HepG2 (cell line): ENCODE results near the gene CTRB2. TPM values are rescaled to one million over a fixed set of nuclear protein-coding genes. Genes with fewer than 3 reads are reported as not detected.

Source experiments
- ATAD3A ChIP-seq: sonication (generic); formaldehyde crosslinking; IDR thresholded peaks from 2 replicates; pipeline ENCODE4 v1.4.0; 2020; ENCODE audit warnings: missing genetic modification reagents
- ATM ChIP-seq: fragments of 450-650 bp; IDR thresholded peaks from 2 replicates; pipeline ENCODE4 v1.7.1; 2017; ENCODE audit warnings: mild to moderate bottlenecking, borderline replicate concordance
- EP300 ChIP-seq, 3 experiments: sonication (generic) in 1 of 3; formaldehyde crosslinking in 1 of 3; IDR thresholded peaks; 2 replicates each; pipeline versions ENCODE4 v1.5.1 to v1.6.1; 2011 to 2020; ENCODE audit warnings: low read depth in 2 of 3, low read length in 2 of 3, borderline replicate concordance in 1 of 3, improper control_type of control experiment in 1 of 3, mild to moderate bottlenecking in 1 of 3, missing genetic modification reagents in 1 of 3, moderate library complexity in 1 of 3
- FOXA1 ChIP-seq, 2 experiments: fragments of 450-650 bp in 1 of 2; sonication (generic) in 1 of 2; formaldehyde crosslinking in 1 of 2; IDR thresholded peaks; 2 replicates each; pipeline versions ENCODE4 v1.4.0 to v1.6.1; 2016 to 2020; ENCODE audit warnings: missing genetic modification reagents in 1 of 2
- JUN ChIP-seq: sonication (generic); formaldehyde crosslinking; IDR thresholded peaks from 2 replicates; pipeline ENCODE4 v1.4.0; 2020; ENCODE audit warnings: mild to moderate bottlenecking, missing genetic modification reagents
- TGIF2 ChIP-seq: IDR thresholded peaks from 2 replicates; pipeline ENCODE4 v1.6.1; 2016; ENCODE audit warnings: control low read depth, missing compliant biosample characterization
- ZBTB8A ChIP-seq: sonication (generic); formaldehyde crosslinking; IDR thresholded peaks from 2 replicates; pipeline ENCODE4 v1.4.0; 2020; ENCODE audit warnings: mild to moderate bottlenecking, low read depth, missing genetic modification reagents, borderline replicate concordance
- ZNF496 ChIP-seq: sonication (generic); formaldehyde crosslinking; IDR thresholded peaks from 2 replicates; pipeline ENCODE4 v1.8.1; 2023; ENCODE audit warnings: mild to moderate bottlenecking, moderate library complexity, missing genetic modification reagents; ENCODE audit not compliant: insufficient replicate concordance
- ZNF614 ChIP-seq: IDR thresholded peaks from 2 replicates; pipeline ENCODE4 v1.6.1; 2018; ENCODE audit warnings: missing biosample characterization, missing genetic modification reagents, inconsistent platforms, borderline replicate concordance
- ZSCAN12 ChIP-seq: sonication (generic); formaldehyde crosslinking; IDR thresholded peaks from 2 replicates; pipeline ENCODE4 v1.9.0; 2021; ENCODE audit warnings: mild to moderate bottlenecking, missing genetic modification reagents
- polyA plus RNA-seq, 8 experiments: library from polyadenylated mRNA; depleted of rRNA in 3 of 8; stranded (reverse) in 7 of 8; unstranded in 1 of 8; fragments of >200 nt; fragmentation: Illumina TruSeq in 4 of 8; extraction: Trizol in 4 of 8; gene quantifications; 2 replicates each; pipeline versions ENCODE4 v1.2.1 to v1.2.3, GENCODE V29; 2011 to 2016; ENCODE audit warnings: low read depth in 4 of 8, missing spikeins in 1 of 8, mixed read lengths in 1 of 8; ENCODE audit not compliant: insufficient read depth in 1 of 8
- total RNA-seq, 5 experiments: library from RNA; depleted of rRNA; stranded (reverse); fragments of >200 nt; fragmentation: Illumina TruSeq; extraction: Trizol; gene quantifications; 2 replicates each; pipeline ENCODE4 v1.2.3, GENCODE V29; 2016; ENCODE audit warnings: low read depth in 1 of 5
- TF ChIP-seq, protein P1 (sequence below): sonication (generic); formaldehyde crosslinking; IDR thresholded peaks from 2 replicates; pipeline ENCODE4 v1.5.0; 2020; ENCODE audit warnings: mild to moderate bottlenecking, missing genetic modification reagents, borderline replicate concordance
- TF ChIP-seq, protein P2 (sequence below): sonication (generic); formaldehyde crosslinking; IDR thresholded peaks from 2 replicates; pipeline ENCODE4 v1.5.0; 2020; ENCODE audit warnings: missing genetic modification reagents, mild to moderate bottlenecking, borderline replicate concordance

The CTRB2 gene
- total and polyA plus RNA-seq, 2 of the 13 experiments (the other 11 are each of a cell fraction or from before 2014, with no cell fraction given), result 0.13 TPM; not detected in 1

DNA sequence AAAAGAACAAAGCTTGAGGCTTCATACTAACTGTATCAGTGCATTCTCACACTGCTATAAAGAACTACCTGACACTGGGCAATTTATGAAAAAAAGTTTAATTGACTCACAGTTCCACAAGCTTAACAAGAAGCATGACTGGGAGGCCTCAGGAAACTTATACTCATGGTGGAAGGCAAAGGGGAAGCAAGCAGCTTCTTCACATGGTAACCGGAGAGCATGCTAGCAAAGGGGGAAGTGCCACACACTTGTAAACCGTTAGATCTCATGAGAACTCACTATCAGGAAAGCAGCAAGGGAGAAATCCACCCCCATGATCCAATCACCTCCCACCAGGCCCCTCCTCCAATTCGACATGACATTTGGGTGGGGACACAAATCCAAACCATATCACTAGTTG lies 25.3 kb downstream of the CTRB2 start (continued):
- TF ChIP-seq ZNF614, result no peak
- TF ChIP-seq JUN, result no peak
- TF ChIP-seq ZSCAN12 (CRISPR knock-in tag), result no peak
- no peak for TF ChIP-seq TGIF2 (CRISPR knock-in tag)
- TF ChIP-seq ZBTB8A (CRISPR knock-in tag), result no peak
- no peak for TF ChIP-seq ZNF496
- TF ChIP-seq, protein P1, sequence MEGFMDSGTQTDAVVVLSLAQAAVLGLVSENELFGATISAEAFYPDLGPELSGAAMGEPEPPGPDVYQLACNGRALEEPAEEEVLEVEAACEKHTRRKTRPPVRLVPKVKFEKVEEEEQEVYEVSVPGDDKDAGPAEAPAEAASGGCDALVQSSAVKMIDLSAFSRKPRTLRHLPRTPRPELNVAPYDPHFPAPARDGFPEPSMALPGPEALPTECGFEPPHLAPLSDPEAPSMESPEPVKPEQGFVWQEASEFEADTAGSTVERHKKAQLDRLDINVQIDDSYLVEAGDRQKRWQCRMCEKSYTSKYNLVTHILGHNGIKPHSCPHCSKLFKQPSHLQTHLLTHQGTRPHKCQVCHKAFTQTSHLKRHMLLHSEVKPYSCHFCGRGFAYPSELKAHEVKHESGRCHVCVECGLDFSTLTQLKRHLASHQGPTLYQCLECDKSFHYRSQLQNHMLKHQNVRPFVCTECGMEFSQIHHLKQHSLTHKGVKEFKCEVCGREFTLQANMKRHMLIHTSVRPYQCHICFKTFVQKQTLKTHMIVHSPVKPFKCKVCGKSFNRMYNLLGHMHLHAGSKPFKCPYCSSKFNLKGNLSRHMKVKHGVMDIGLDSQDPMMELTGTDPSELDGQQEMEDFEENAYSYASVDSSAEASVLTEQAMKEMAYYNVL (CRISPR knock-in tag), result no peak
- no peak for TF ChIP-seq EP300 (IDR thresholded peaks at IDR 0.05; ENCODE audit: low read depth in 2 of 2, low read length in 2 of 2)
- no peak for TF ChIP-seq EP300 (CRISPR knock-in tag; IDR thresholded peaks at IDR 0.05; ENCODE audit: borderline replicate concordance)
- TF ChIP-seq, protein P2, sequence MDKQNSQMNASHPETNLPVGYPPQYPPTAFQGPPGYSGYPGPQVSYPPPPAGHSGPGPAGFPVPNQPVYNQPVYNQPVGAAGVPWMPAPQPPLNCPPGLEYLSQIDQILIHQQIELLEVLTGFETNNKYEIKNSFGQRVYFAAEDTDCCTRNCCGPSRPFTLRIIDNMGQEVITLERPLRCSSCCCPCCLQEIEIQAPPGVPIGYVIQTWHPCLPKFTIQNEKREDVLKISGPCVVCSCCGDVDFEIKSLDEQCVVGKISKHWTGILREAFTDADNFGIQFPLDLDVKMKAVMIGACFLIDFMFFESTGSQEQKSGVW, result no peak
- TF ChIP-seq FOXA1 (IDR thresholded peaks at IDR 0.05), result no peak
- TF ChIP-seq FOXA1 (CRISPR knock-in tag; IDR thresholded peaks at IDR 0.05), result no peak
- TF ChIP-seq ATAD3A (CRISPR knock-in tag), result no peak
- no peak for TF ChIP-seq ATM
